GM20431 (cell line): Measurements from ENCODE around the gene SLC26A2.

ENCODE experiments used
- in situ Hi-C: fragments of 300-500 bp; cut with MseI, MboI; formaldehyde crosslinking; loops from one replicate; pipeline ENCODE4 v1.15.0; 2020; ENCODE audit warnings: low sequenced_read_pairs; ENCODE audit not compliant: unreplicated experiment

The SLC26A2 gene

GRCh38 chr5:149959406-149960236, 937 bp upstream of the SLC26A2 start:
- in situ Hi-C loops = no loop called here

DNA sequence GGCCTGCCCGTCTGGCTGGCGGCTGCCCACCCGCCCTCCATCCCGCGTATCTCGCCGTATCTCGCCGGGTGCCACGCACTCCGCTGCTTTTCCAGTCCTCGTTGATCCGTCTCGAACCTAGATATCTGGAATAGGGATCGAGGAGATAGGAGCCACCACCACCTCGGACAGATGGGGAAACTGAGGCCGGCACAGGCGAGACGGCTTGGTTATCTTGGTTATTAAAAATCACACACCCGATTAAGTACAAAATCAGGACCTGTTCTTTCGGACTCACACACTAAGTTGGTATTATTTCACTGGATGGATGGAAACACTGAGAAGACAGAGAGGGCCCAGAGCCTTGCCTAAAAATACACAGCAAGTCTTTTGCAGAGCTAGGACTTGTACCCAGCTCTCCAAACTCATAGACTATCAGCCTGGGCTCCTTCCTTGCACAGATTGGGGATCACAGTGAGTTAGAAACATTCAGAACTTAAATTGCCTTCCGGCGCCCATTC, 678 bp downstream of the SLC26A2 start:
- in situ Hi-C loops = no loop called here

GRCh38 chr5:149961957-149962409, 1.4 kb downstream of the SLC26A2 start:
- in situ Hi-C loops = no loop called here

- in situ Hi-C loops = no loop called here
These were observed 2.2 kb downstream of the SLC26A2 start for GRCh38 chr5:149962601-149963300.

GRCh38 chr5:149963729-149964128, 3.2 kb downstream of the SLC26A2 start:
- in situ Hi-C loops = no loop called here

DNA sequence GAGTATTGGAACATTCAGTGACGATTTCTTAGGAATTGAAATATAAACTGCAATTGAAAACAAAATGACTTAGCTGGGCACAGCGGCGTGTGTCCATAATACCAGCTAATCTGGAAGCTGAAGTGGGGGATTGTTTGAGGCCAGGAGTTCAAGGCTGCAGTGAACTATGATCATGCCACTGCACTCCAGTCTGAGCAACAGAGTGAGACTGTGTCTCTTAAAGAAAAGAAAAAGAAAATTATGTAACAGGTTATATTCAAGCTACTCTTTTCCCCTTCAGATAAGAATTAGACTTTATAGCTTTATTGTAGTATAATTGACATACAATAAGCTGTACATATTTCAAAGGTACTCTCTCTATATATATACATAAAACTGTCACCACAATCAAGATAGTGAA, 6.4 kb downstream of the SLC26A2 start:
- in situ Hi-C loops = no loop called here

DNA sequence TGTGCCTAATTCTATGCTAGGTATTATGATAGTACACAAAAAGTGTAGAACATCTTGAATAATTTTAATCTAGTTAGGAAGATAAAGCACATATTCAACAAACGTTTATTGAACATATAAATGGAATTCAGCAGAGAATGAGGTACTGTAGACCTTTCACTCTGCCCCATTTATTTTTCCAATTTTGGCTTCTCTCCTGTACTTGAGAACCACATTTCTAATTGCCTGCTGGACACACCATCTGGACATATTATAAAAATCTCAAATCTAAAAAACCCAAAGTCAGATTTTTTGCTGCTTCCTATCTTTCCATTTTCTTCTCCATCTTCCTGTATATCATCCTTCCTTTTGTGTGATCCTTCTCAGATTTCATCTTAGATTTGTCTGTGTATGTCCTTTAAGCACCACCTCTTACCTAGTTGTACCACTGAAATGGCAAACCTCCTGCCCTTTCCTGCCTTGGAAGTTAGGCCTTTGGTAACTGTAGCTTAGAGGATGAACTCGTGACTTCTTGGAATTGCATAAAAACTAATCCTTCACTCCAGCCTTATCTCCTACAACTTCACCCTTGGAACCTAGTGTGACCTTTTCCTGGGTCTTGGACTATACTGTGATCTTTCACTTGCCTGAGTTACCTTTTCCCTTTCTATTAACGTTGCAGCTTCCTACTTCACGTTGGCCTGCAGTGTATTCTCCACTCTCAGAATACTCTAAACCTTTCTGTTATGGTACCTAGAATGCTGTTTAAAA, 8.8 kb downstream of the SLC26A2 start:
- in situ Hi-C loops = no loop called here

- in situ Hi-C loops = loop anchor here (25.0 kb wide), 1 partner anchor 138 kb away; no protein-coding TSS in a partner anchor
These were observed 14.9 kb downstream of the SLC26A2 start for GRCh38 chr5:149975409-149975808.

DNA sequence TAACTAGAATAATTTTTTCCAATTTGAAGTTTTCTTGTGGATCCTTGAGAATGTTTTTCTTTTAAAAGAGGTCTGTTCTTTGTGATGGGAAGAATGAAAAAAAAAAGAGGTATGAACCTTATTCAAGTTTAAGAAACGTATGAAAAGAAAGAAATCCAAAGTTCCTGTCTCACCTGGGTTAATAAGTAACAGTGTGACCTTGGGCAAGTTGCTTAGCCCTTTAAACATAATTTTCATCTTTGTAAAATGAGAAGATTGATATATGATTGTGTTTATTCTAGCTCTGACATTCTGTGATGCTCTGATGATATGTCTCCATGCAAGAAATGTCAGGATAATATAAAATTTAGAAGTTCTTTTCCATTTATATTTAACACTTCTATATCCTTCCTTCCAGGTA, 19.3 kb downstream of the SLC26A2 start:
- in situ Hi-C loops = loop anchor here (25.0 kb wide), 1 partner anchor 143 kb away; no protein-coding TSS in a partner anchor

GRCh38 chr5:149981206-149981605, 20.6 kb downstream of the SLC26A2 start:
- in situ Hi-C loops = loop anchor here (25.0 kb wide), 1 partner anchor 144 kb away; no protein-coding TSS in a partner anchor

- in situ Hi-C loops = loop anchor here (25.0 kb wide), 1 partner anchor 145 kb away; no protein-coding TSS in a partner anchor
These were observed 21.9 kb downstream of the SLC26A2 start for GRCh38 chr5:149982505-149982904.

GRCh38 chr5:149988126-149988525, 27.6 kb downstream of the SLC26A2 start:
- in situ Hi-C loops = loop anchor here (25.0 kb wide), 1 partner anchor 151 kb away; no protein-coding TSS in a partner anchor

- in situ Hi-C loops = loop anchor here (10.0 to 25.0 kb wide), 2 partner anchors 153 to 356 kb away; no protein-coding TSS in a partner anchor
These were observed 30.2 kb downstream of the SLC26A2 start for GRCh38 chr5:149990518-149991376.

- in situ Hi-C loops = loop anchor here (10.0 to 25.0 kb wide), 2 partner anchors 156 to 359 kb away; no protein-coding TSS in a partner anchor
These were observed 32.9 kb downstream of the SLC26A2 start for GRCh38 chr5:149993471-149993870.

DNA sequence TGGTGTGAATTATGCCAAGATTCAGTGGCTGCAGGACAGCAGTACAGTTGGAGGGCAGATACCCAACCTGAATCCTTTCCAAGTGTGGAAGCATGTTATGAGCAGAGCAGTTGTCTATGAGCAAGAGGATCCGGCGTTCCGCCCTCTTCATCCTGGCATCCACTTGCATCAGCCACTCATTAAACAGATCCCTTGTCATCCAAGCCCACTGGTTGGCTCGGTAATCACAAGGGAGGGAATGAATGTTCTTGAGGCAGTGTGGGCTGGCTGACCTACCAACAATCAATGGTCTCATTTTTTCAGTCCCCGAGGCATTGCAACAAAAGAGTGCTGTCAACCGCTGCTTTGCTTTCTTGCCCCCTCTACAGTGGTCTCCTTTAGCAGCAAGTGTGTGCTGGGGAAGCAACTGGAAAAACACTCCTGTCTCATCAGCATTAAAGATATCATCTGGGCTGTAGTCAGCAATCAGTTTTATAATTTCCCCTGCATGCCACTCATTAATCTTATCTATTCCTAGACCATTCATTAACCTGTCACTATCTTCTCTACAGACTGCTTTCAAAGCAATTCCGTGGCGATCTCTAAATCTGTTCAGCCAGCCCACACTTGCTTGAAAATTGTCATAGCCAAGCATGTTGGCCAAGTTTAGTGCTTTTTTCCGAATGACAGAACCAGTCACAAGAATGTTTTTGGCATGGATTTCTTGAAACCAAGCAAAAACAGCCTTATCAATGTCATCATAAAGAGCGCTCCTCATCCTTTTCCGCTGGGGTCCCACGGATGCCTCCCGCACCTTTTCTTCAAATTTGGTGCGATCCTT, 35.0 kb downstream of the SLC26A2 start:
- in situ Hi-C loops = loop anchor here (10.0 to 25.0 kb wide), 2 partner anchors 158 to 361 kb away; no protein-coding TSS in a partner anchor

GRCh38 chr5:149996205-149996890, 35.8 kb downstream of the SLC26A2 start:
- in situ Hi-C loops = loop anchor here (10.0 to 25.0 kb wide), 2 partner anchors 159 to 362 kb away; no protein-coding TSS in a partner anchor

DNA sequence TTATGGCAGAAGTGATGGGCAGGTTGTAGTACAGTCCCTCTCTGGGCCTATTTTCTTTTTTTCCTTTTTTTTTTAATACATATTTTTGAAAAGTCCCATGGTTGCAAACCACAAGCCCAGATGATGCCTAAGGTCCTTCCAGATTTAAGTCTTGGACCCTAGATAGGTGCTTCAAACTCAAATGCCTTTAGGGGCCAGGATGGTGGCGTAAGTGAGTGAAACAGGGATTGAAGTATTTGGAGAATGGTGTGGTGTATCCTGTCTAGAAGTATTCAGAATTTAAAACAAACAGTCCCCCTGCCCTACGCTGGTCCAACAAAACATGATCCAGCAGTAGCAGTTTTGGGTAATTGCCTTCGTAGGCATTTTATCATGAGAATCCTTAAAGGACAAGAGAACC, 37.7 kb downstream of the SLC26A2 start:
- in situ Hi-C loops = loop anchor here (10.0 to 25.0 kb wide), 2 partner anchors 161 to 363 kb away; no protein-coding TSS in a partner anchor
